GM13977 (cell line): ENCODE measurements around the gene L3MBTL4.

Experiments
- DNase-seq: peaks from one replicate; pipeline ENCODE4 v3.0.0; 2012; ENCODE audit warnings: low spot score
- in situ Hi-C: fragments of 300-500 bp; cut with MboI; formaldehyde crosslinking; loops from one replicate; pipeline ENCODE4 v1.12.0; 2022; ENCODE audit warnings: low sequenced_read_pairs, low pct_unique_long_range_greater_than_20kb, mixed read lengths, inconsistent platforms; ENCODE audit not compliant: unreplicated experiment
- TF ChIP-seq, protein P1 (sequence below): IDR thresholded peaks from 2 replicates; pipeline ENCODE4 v1.5.1; 2012; ENCODE audit warnings: mild to moderate bottlenecking, control low read depth; ENCODE audit not compliant: insufficient read depth; ENCODE audit errors: extremely low read depth, missing control alignments

Gene L3MBTL4

GRCh38 chr18:6336239-6336638, 78.5 kb downstream of the L3MBTL4 start:
- TF ChIP-seq, protein P1, sequence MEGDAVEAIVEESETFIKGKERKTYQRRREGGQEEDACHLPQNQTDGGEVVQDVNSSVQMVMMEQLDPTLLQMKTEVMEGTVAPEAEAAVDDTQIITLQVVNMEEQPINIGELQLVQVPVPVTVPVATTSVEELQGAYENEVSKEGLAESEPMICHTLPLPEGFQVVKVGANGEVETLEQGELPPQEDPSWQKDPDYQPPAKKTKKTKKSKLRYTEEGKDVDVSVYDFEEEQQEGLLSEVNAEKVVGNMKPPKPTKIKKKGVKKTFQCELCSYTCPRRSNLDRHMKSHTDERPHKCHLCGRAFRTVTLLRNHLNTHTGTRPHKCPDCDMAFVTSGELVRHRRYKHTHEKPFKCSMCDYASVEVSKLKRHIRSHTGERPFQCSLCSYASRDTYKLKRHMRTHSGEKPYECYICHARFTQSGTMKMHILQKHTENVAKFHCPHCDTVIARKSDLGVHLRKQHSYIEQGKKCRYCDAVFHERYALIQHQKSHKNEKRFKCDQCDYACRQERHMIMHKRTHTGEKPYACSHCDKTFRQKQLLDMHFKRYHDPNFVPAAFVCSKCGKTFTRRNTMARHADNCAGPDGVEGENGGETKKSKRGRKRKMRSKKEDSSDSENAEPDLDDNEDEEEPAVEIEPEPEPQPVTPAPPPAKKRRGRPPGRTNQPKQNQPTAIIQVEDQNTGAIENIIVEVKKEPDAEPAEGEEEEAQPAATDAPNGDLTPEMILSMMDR: no peak
- DNase-seq: no peak
- in situ Hi-C loops: no loop called here

GRCh38 chr18:6333981-6334380, 80.7 kb downstream of the L3MBTL4 start:
- DNase-seq: no peak
- in situ Hi-C loops: no loop called here
- TF ChIP-seq, protein P1: no peak

GRCh38 chr18:6331872-6332271, 82.8 kb downstream of the L3MBTL4 start:
- TF ChIP-seq, protein P1: no peak
- DNase-seq: no peak
- in situ Hi-C loops: no loop called here

GRCh38 chr18:6330786-6331185, 83.9 kb downstream of the L3MBTL4 start:
- in situ Hi-C loops: no loop called here
- DNase-seq: no peak
- TF ChIP-seq, protein P1: no peak

DNA sequence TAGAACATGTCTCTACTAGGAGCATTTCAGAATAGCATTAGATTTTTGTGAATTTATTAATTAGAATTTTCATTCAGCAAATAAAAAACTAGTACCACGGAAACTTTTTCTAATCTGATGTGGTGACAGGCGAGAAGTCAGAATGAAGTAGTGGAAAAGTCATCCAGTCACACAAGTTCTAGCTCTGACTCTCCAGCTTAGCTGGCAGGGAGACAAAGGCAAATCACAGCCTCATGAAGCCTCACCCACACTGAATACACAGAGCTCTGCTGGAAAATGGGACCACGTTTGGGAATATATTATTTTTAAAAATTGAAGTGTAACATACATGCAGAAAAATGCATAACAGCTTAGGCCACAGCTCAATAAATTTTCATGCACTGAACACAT, 86.1 kb downstream of the L3MBTL4 start:
- TF ChIP-seq, protein P1: no peak
- in situ Hi-C loops: no loop called here
- DNase-seq: no peak

- TF ChIP-seq, protein P1: no peak
- in situ Hi-C loops: no loop called here
- no peak for DNase-seq
Observed at GRCh38 chr18:6327895-6328620, 86.7 kb downstream of the L3MBTL4 start.

GRCh38 chr18:6327485-6327884, 87.2 kb downstream of the L3MBTL4 start:
- TF ChIP-seq, protein P1: no peak
- in situ Hi-C loops: no loop called here
- no peak for DNase-seq
